SK-N-SH (cell line): ENCODE results near the gene MAP2K5. TPM values are rescaled to one million over a fixed set of nuclear protein-coding genes. Genes with fewer than 3 reads are reported as not detected.
A peak's percentile ranks its signal among the peaks of the same experiment; 100 is the strongest.

Experiments used
- CTCF ChIA-PET: fragments of 300-600, 350-600 bp; formaldehyde crosslinking; extraction: SDS; loops from one replicate; lab custom pipeline; 2021; lab: Yijun Ruan, JAX
- POLR2A ChIA-PET: fragments of 350-600 bp; sonication (Branson Sonifier 250); formaldehyde crosslinking; extraction: SDS; loops from one replicate; lab custom pipeline; 2020; ENCODE audit warnings: antibody characterized with exemption, inconsistent platforms; lab: Yijun Ruan, JAX
- DNase-seq: peaks from one replicate; pipeline ENCODE4 v3.0.0; 2012
- H2AFZ ChIP-seq: fragments of 200-600 bp; sonication (generic); 2 replicates; pipeline ENCODE4 v1.8.1; 2016; ENCODE audit warnings: antibody characterized with exemption, mild to moderate bottlenecking, low read depth
- H3F3A ChIP-seq: fragments of 200-600 bp; sonication (generic); replicated peaks from 2 replicates; pipeline ENCODE3; 2016; ENCODE audit warnings: antibody characterized with exemption, mild to moderate bottlenecking; ENCODE audit not compliant: insufficient read depth
- H3K27ac ChIP-seq, 2 experiments: fragments of 200-500 bp in 1 of 2; fragments of 200-600 bp in 1 of 2; sonication (Bioruptor generic) in 1 of 2; sonication (generic), shearing (Covaris generic) in 1 of 2; 2 replicates each; pipeline versions ENCODE4 v1.5.1 to v1.6.1; 2014 to 2016; ENCODE audit warnings: low read depth in 2 of 2, inconsistent platforms in 1 of 2, low read length in 1 of 2, mild to moderate bottlenecking in 1 of 2, mixed read lengths in 1 of 2
- H3K27me3 ChIP-seq: fragments of 200-600 bp; sonication (generic), shearing (Covaris generic); 2 replicates; pipeline ENCODE4 v1.6.1; 2016; ENCODE audit warnings: mixed run types; ENCODE audit not compliant: insufficient read depth
- H3K36me3 ChIP-seq, 2 experiments: fragments of 200-500 bp in 1 of 2; fragments of 200-600 bp in 1 of 2; sonication (Bioruptor generic) in 1 of 2; sonication (generic) in 1 of 2; replicated peaks in 1 of 2; 2 replicates each; pipeline versions ENCODE3 to v1.5.1; 2014 to 2016; ENCODE audit warnings: low read length in 1 of 2, mild to moderate bottlenecking in 1 of 2; ENCODE audit not compliant: insufficient read depth in 2 of 2, control insufficient read depth in 1 of 2
- H3K4me1 ChIP-seq, 2 experiments: fragments of 200-500 bp in 1 of 2; fragments of 200-600 bp in 1 of 2; sonication (Bioruptor generic) in 1 of 2; sonication (generic), shearing (Covaris generic) in 1 of 2; 2 replicates each; pipeline versions ENCODE4 v1.5.1 to v1.6.1; 2014 to 2016; ENCODE audit warnings: low read depth in 1 of 2, low read length in 1 of 2, mixed run types in 1 of 2; ENCODE audit not compliant: insufficient read depth in 2 of 2, control insufficient read depth in 1 of 2
- H3K4me2 ChIP-seq: fragments of 200-600 bp; sonication (generic), shearing (Covaris generic); 2 replicates; pipeline ENCODE4 v1.6.1; 2017; ENCODE audit warnings: mixed run types
- H3K4me3 ChIP-seq, 2 experiments: fragments of 200-500 bp in 1 of 2; fragments of 200-600 bp in 1 of 2; sonication (Bioruptor generic) in 1 of 2; sonication (generic), shearing (Covaris generic) in 1 of 2; 2 replicates each; pipeline versions ENCODE4 v1.5.1 to v1.8.1; 2014 to 2016; ENCODE audit warnings: low read depth in 2 of 2, inconsistent platforms in 1 of 2, low read length in 1 of 2, mild to moderate bottlenecking in 1 of 2, mixed read lengths in 1 of 2, moderate library complexity in 1 of 2
- H3K79me2 ChIP-seq: fragments of 200-600 bp; sonication (generic); 2 replicates; pipeline ENCODE4 v1.8.1; 2017; ENCODE audit warnings: mild to moderate bottlenecking; ENCODE audit not compliant: insufficient read depth
- H3K9ac ChIP-seq: fragments of 200-600 bp; sonication (generic); 2 replicates; pipeline ENCODE4 v1.6.1; 2017; ENCODE audit warnings: mixed run types
- H3K9me2 ChIP-seq: fragments of 200-600 bp; sonication (generic); 2 replicates; pipeline ENCODE4 v1.6.1; 2017; ENCODE audit warnings: mixed run types
- H3K9me3 ChIP-seq: fragments of 200-600 bp; sonication (generic); 2 replicates; pipeline ENCODE4 v1.6.1; 2017; ENCODE audit warnings: mixed run types, mild to moderate bottlenecking, moderate library complexity
- H4K20me1 ChIP-seq: fragments of 200-600 bp; sonication (generic); 2 replicates; pipeline ENCODE4 v1.6.1; 2017; ENCODE audit warnings: mild to moderate bottlenecking, mixed run types; ENCODE audit not compliant: insufficient read depth
- ELF1 ChIP-seq: IDR thresholded peaks from 2 replicates; pipeline ENCODE4 v1.4.0; 2012
- FOXJ3 ChIP-seq: sonication (generic); formaldehyde crosslinking; IDR thresholded peaks from 2 replicates; pipeline ENCODE4 v1.5.1; 2020; ENCODE audit warnings: mild to moderate bottlenecking, missing genetic modification reagents
- FOXM1 ChIP-seq: IDR thresholded peaks from 2 replicates; pipeline ENCODE4 v1.4.0; 2012; ENCODE audit warnings: low read depth, mild to moderate bottlenecking
- GABPA ChIP-seq: IDR thresholded peaks from 2 replicates; pipeline ENCODE4 v1.4.0; 2012; ENCODE audit warnings: low read depth, mild to moderate bottlenecking
- MXI1 ChIP-seq: IDR thresholded peaks from 2 replicates; pipeline ENCODE4 v1.6.1; 2012; ENCODE audit warnings: mild to moderate bottlenecking, low read depth, low read length, improper control_type of control experiment
- NFIC ChIP-seq: IDR thresholded peaks from 2 replicates; pipeline ENCODE4 v1.4.0; 2012; ENCODE audit warnings: borderline replicate concordance
- REST ChIP-seq: IDR thresholded peaks from 2 replicates; pipeline ENCODE4 v1.6.1; 2012; ENCODE audit warnings: mild to moderate bottlenecking, low read depth, low read length, moderate library complexity
- SIN3A ChIP-seq: IDR thresholded peaks from 2 replicates; pipeline ENCODE4 v1.6.1; 2012; ENCODE audit warnings: low read depth, mild to moderate bottlenecking, low read length, moderate library complexity, borderline replicate concordance
- USF2 ChIP-seq: fragments of 150-350 bp; IDR thresholded peaks from 2 replicates; pipeline ENCODE4 v1.6.1; 2017; ENCODE audit warnings: antibody characterized with exemption, low read length, low read depth, borderline replicate concordance
- WGBS: methylation state at CpG from one replicate; pipeline ENCODE4 v1.1.6; 2017; ENCODE audit warnings: low lambda C conversion rate; 5-methylcytosine and 5-hydroxymethylcytosine counted together
- polyA plus RNA-seq, 3 experiments: library from polyadenylated mRNA; depleted of rRNA; stranded (reverse); fragments of >200 nt; gene quantifications; 2 replicates each; pipeline ENCODE4 v1.2.3, GENCODE V29; 2012
- TF ChIP-seq, protein P1 (sequence below): fragments of 150-350 bp; IDR thresholded peaks from 2 replicates; pipeline ENCODE4 v1.6.1; 2016; ENCODE audit warnings: mild to moderate bottlenecking, low read depth, low read length

The MAP2K5 gene
- polyA plus RNA-seq, 1 of the 3 experiments (the other 2 are of a cell fraction): 6.2 TPM

DNA sequence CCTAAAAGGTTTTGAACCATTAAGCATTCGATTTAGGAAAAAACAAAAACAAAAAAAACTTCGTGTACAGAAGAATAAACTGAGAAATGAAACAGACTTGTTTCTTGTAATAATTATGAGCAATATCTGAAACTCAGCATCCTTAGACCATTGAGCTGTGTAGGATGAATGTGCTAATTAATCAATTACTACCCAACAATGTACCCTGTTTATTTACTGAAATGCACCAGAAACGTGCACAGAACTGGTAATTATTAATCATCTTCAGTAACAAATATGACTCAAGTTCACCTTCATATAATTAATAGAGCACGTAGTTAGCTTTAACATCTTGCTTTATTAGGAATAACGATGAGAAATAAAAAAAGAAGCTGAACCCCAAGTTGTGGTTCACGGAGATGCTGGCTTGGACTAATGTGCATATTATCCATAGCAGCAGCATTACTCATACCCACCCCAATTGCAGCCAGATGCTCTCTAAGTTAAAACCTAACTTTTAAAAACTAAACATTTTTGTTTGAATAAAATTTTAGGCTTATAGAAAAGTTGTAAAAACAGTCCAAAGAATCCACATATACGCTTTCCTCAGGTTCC, 31.8 kb upstream of the MAP2K5 start (continued):
- no peak for TF ChIP-seq USF2
- TF ChIP-seq NFIC: peak; percentile 17; the same call in 1 of the 2 replicates
- TF ChIP-seq SIN3A: no peak
- TF ChIP-seq GABPA: no peak
- TF ChIP-seq FOXM1: no peak
- TF ChIP-seq REST: no peak
- TF ChIP-seq ELF1: no peak
- TF ChIP-seq, all 33 proteins: peak for 7

- Histone ChIP-seq H2AFZ (no peak overlapping the region), H3K9me2 (no peaks in the 10 kb centered on the region), H3K4me3 (no peak overlapping the region), H3K27ac (peak overlapping the region in 1 of 2 experiments; percentile 69; a peak in 3 of 4 replicates), H3F3A (peaks cover 14% of the 10 kb centered on the region), H3K9me3 (no peaks in the 10 kb centered on the region), H4K20me1 (no peaks in the 10 kb centered on the region), H3K4me1 (peaks cover 0 to 12% of the 10 kb centered on the region in 2 experiments; a peak in 1 of 4 replicates), H3K36me3 (peaks cover 0 to 9% of the 10 kb centered on the region in 2 experiments), H3K9ac (no peak overlapping the region), H3K4me2 (no peak overlapping the region), H3K27me3 (no peaks in the 10 kb centered on the region), H3K79me2 (no peaks in the 10 kb centered on the region)
- 96% methylated on average over 3 of the region's 3 CpGs for WGBS
- POLR2A ChIA-PET: no interaction called here
- no peak for TF ChIP-seq FOXJ3
- TF ChIP-seq, protein P1, sequence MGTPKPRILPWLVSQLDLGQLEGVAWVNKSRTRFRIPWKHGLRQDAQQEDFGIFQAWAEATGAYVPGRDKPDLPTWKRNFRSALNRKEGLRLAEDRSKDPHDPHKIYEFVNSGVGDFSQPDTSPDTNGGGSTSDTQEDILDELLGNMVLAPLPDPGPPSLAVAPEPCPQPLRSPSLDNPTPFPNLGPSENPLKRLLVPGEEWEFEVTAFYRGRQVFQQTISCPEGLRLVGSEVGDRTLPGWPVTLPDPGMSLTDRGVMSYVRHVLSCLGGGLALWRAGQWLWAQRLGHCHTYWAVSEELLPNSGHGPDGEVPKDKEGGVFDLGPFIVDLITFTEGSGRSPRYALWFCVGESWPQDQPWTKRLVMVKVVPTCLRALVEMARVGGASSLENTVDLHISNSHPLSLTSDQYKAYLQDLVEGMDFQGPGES: no peak
- TF ChIP-seq FOXM1: 0 out of 2 replicates have a peak, but pooled peaks have one; percentile 4
- no peak for TF ChIP-seq MXI1
- CTCF ChIA-PET: interaction anchor here (0.8 to 2.1 kb wide), 2 partner anchors 54 to 272 kb away, joined by 3 to 8 read pairs; no protein-coding TSS in a partner anchor
- DNase-seq: no peak
These were observed 30.9 kb upstream of the MAP2K5 start for GRCh38 chr15:67511606-67512005.
